HEK293 (cell line): ENCODE measurements around the gene NAGLU.

Experiments
- GLIS1 ChIP-seq: fragments of 450-650 bp; formaldehyde crosslinking; IDR thresholded peaks from 2 replicates; pipeline ENCODE4 v1.5.1; 2016; ENCODE audit warnings: missing biosample characterization, missing genetic modification characterization
- GLIS2 ChIP-seq: fragments of 450-650 bp; formaldehyde crosslinking; IDR thresholded peaks from 2 replicates; pipeline ENCODE4 v1.5.1; 2016; ENCODE audit warnings: missing biosample characterization, missing genetic modification characterization
- KLF1 ChIP-seq: fragments of 450-650 bp; formaldehyde crosslinking; IDR thresholded peaks from 2 replicates; pipeline ENCODE4 v1.5.1; 2016; ENCODE audit warnings: missing biosample characterization, missing genetic modification characterization
- KLF16 ChIP-seq: fragments of 450-650 bp; formaldehyde crosslinking; IDR thresholded peaks from 2 replicates; pipeline ENCODE4 v1.5.1; 2017; ENCODE audit warnings: missing biosample characterization, missing genetic modification characterization
- KLF7 ChIP-seq: fragments of 450-650 bp; formaldehyde crosslinking; IDR thresholded peaks from 2 replicates; pipeline ENCODE4 v1.5.1; 2016; ENCODE audit warnings: missing biosample characterization, missing genetic modification characterization, borderline replicate concordance
- KLF8 ChIP-seq: fragments of 450-650 bp; formaldehyde crosslinking; IDR thresholded peaks from 2 replicates; pipeline ENCODE4 v1.5.1; 2016; ENCODE audit warnings: missing biosample characterization, missing genetic modification characterization
- SP3 ChIP-seq: fragments of 450-650 bp; formaldehyde crosslinking; IDR thresholded peaks from 2 replicates; pipeline ENCODE4 v1.5.1; 2016; ENCODE audit warnings: missing biosample characterization, missing genetic modification characterization
- ZBTB8A ChIP-seq: fragments of 450-650 bp; formaldehyde crosslinking; IDR thresholded peaks from 2 replicates; pipeline ENCODE4 v1.5.1; 2016; ENCODE audit warnings: missing biosample characterization, missing genetic modification characterization
- ZEB2 ChIP-seq: fragments of 450-650 bp; formaldehyde crosslinking; IDR thresholded peaks from 2 replicates; pipeline ENCODE4 v1.5.1; 2016; ENCODE audit warnings: missing biosample characterization, missing genetic modification characterization
- ZNF202 ChIP-seq: fragments of 450-650 bp; formaldehyde crosslinking; IDR thresholded peaks from 2 replicates; pipeline ENCODE4 v1.5.1; 2016; ENCODE audit warnings: missing biosample characterization, missing genetic modification characterization, borderline replicate concordance
- ZNF311 ChIP-seq: fragments of 450-650 bp; formaldehyde crosslinking; IDR thresholded peaks from 2 replicates; pipeline ENCODE4 v1.5.1; 2017; ENCODE audit warnings: missing biosample characterization, missing genetic modification characterization, borderline replicate concordance
- ZNF341 ChIP-seq: fragments of 450-650 bp; formaldehyde crosslinking; IDR thresholded peaks from 2 replicates; pipeline ENCODE4; 2016; ENCODE audit warnings: low read depth, missing biosample characterization, missing genetic modification characterization
- ZNF677 ChIP-seq: fragments of 450-650 bp; IDR thresholded peaks from 2 replicates; pipeline ENCODE4 v1.5.0; 2018; ENCODE audit warnings: missing biosample characterization, mild to moderate bottlenecking, missing genetic modification characterization, moderate library complexity
- ZNF747 ChIP-seq: fragments of 450-650 bp; formaldehyde crosslinking; IDR thresholded peaks from 2 replicates; pipeline ENCODE4 v1.5.1; 2016; ENCODE audit warnings: missing biosample characterization, missing genetic modification characterization
- ZSCAN23 ChIP-seq: fragments of 450-650 bp; formaldehyde crosslinking; IDR thresholded peaks from 2 replicates; pipeline ENCODE4 v1.5.1; 2016; ENCODE audit warnings: missing biosample characterization, missing genetic modification characterization
- TF ChIP-seq, protein P1 (sequence below): fragments of 450-650 bp; formaldehyde crosslinking; IDR thresholded peaks from 2 replicates; pipeline ENCODE4 v1.5.1; 2016; ENCODE audit warnings: missing biosample characterization, missing genetic modification characterization
- TF ChIP-seq, protein P2 (sequence below): fragments of 450-650 bp; formaldehyde crosslinking; IDR thresholded peaks from 2 replicates; pipeline ENCODE4 v1.5.1; 2017; ENCODE audit warnings: missing biosample characterization, mild to moderate bottlenecking, missing genetic modification characterization, moderate library complexity
- TF ChIP-seq, protein P3 (sequence below): fragments of 450-650 bp; formaldehyde crosslinking; IDR thresholded peaks from 2 replicates; pipeline ENCODE4 v1.5.1; 2016; ENCODE audit warnings: missing biosample characterization, missing genetic modification characterization
- TF ChIP-seq, protein P4 (sequence below): fragments of 450-650 bp; formaldehyde crosslinking; IDR thresholded peaks from 2 replicates; pipeline ENCODE4 v1.5.1; 2016; ENCODE audit warnings: missing biosample characterization, missing genetic modification characterization
- TF ChIP-seq, protein P5 (sequence below): fragments of 450-650 bp; formaldehyde crosslinking; conservative IDR thresholded peaks from 2 replicates; pipeline ENCODE4 v1.5.1; 2016; ENCODE audit warnings: low read depth, missing biosample characterization, missing genetic modification characterization
- TF ChIP-seq, protein P6 (sequence below): fragments of 450-650 bp; formaldehyde crosslinking; IDR thresholded peaks from 2 replicates; pipeline ENCODE4 v1.5.1; 2016; ENCODE audit warnings: missing biosample characterization, missing genetic modification characterization
- TF ChIP-seq, protein P7 (sequence below): fragments of 450-650 bp; formaldehyde crosslinking; IDR thresholded peaks from 2 replicates; pipeline ENCODE4 v1.5.1; 2016; ENCODE audit warnings: missing biosample characterization, missing genetic modification characterization

Gene NAGLU

DNA sequence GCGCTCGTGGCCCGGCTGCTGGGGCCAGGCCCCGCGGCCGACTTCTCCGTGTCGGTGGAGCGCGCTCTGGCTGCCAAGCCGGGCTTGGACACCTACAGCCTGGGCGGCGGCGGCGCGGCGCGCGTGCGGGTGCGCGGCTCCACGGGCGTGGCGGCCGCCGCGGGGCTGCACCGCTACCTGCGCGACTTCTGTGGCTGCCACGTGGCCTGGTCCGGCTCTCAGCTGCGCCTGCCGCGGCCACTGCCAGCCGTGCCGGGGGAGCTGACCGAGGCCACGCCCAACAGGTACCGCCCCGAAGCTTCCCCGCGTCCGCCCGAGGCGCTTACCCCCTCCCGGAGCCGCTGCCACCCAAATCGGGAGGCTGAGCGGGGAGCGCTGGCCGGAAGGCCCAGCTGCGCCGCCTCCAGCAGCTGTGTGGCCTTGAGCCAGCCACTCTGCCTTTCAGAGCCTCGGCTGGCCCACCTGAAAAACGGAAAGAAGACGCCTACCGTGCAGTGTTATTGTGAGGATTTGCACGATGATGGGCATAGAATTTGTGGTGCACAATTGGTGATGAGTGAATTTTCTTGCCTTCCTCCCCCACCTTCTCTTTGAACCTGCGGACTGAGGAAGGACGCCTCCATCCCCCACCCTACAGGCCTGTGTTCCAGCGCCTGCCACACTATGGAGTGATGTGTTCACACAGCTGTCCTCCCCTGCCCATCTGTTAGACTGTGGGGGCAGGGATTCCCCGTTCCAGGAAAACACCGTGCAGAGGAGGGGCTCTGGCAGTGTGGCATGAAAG, 523 bp downstream of the NAGLU start (continued):
- TF ChIP-seq, protein P1, sequence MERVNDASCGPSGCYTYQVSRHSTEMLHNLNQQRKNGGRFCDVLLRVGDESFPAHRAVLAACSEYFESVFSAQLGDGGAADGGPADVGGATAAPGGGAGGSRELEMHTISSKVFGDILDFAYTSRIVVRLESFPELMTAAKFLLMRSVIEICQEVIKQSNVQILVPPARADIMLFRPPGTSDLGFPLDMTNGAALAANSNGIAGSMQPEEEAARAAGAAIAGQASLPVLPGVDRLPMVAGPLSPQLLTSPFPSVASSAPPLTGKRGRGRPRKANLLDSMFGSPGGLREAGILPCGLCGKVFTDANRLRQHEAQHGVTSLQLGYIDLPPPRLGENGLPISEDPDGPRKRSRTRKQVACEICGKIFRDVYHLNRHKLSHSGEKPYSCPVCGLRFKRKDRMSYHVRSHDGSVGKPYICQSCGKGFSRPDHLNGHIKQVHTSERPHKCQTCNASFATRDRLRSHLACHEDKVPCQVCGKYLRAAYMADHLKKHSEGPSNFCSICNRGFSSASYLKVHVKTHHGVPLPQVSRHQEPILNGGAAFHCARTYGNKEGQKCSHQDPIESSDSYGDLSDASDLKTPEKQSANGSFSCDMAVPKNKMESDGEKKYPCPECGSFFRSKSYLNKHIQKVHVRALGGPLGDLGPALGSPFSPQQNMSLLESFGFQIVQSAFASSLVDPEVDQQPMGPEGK (tag by site-specific recombination) = peak; percentile 94
- TF ChIP-seq ZNF341 = peak; percentile 78
- peak; percentile 89 for TF ChIP-seq GLIS1 (tag by site-specific recombination)
- TF ChIP-seq SP3 (tag by site-specific recombination) = peak; percentile 62
- TF ChIP-seq, protein P2, sequence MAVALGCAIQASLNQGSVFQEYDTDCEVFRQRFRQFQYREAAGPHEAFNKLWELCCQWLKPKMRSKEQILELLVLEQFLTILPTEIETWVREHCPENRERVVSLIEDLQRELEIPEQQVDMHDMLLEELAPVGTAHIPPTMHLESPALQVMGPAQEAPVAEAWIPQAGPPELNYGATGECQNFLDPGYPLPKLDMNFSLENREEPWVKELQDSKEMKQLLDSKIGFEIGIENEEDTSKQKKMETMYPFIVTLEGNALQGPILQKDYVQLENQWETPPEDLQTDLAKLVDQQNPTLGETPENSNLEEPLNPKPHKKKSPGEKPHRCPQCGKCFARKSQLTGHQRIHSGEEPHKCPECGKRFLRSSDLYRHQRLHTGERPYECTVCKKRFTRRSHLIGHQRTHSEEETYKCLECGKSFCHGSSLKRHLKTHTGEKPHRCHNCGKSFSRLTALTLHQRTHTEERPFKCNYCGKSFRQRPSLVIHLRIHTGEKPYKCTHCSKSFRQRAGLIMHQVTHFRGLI (tag by site-specific recombination) = peak; percentile 61; the same call in 1 of the 2 replicates
- no peak for TF ChIP-seq ZSCAN23 (tag by site-specific recombination)
- TF ChIP-seq, protein P3, sequence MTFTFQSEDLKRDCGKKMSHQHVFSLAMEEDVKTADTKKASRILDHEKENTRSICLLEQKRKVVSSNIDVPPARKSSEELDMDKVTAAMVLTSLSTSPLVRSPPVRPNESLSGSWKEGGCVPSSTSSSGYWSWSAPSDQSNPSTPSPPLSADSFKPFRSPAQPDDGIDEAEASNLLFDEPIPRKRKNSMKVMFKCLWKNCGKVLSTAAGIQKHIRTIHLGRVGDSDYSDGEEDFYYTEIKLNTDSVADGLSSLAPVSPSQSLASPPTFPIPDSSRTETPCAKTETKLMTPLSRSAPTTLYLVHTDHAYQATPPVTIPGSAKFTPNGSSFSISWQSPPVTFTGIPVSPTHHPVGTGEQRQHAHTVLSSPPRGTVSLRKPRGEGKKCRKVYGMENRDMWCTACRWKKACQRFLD (tag by site-specific recombination) = no peak
- no peak for TF ChIP-seq ZNF747
- 0 out of 2 replicates have a peak, but pooled peaks have one; percentile 52 for TF ChIP-seq KLF16
- peak; percentile 57; the same call in 1 of the 2 replicates for TF ChIP-seq KLF7 (tag by site-specific recombination)
- peak; percentile 88 for TF ChIP-seq KLF1 (tag by site-specific recombination)
- TF ChIP-seq, protein P4, sequence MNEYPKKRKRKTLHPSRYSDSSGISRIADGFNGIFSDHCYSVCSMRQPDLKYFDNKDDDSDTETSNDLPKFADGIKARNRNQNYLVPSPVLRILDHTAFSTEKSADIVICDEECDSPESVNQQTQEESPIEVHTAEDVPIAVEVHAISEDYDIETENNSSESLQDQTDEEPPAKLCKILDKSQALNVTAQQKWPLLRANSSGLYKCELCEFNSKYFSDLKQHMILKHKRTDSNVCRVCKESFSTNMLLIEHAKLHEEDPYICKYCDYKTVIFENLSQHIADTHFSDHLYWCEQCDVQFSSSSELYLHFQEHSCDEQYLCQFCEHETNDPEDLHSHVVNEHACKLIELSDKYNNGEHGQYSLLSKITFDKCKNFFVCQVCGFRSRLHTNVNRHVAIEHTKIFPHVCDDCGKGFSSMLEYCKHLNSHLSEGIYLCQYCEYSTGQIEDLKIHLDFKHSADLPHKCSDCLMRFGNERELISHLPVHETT (tag by site-specific recombination) = no peak
- peak; percentile 77 for TF ChIP-seq KLF8 (tag by site-specific recombination)
- peak; percentile 88 for TF ChIP-seq ZEB2
- TF ChIP-seq, protein P5, sequence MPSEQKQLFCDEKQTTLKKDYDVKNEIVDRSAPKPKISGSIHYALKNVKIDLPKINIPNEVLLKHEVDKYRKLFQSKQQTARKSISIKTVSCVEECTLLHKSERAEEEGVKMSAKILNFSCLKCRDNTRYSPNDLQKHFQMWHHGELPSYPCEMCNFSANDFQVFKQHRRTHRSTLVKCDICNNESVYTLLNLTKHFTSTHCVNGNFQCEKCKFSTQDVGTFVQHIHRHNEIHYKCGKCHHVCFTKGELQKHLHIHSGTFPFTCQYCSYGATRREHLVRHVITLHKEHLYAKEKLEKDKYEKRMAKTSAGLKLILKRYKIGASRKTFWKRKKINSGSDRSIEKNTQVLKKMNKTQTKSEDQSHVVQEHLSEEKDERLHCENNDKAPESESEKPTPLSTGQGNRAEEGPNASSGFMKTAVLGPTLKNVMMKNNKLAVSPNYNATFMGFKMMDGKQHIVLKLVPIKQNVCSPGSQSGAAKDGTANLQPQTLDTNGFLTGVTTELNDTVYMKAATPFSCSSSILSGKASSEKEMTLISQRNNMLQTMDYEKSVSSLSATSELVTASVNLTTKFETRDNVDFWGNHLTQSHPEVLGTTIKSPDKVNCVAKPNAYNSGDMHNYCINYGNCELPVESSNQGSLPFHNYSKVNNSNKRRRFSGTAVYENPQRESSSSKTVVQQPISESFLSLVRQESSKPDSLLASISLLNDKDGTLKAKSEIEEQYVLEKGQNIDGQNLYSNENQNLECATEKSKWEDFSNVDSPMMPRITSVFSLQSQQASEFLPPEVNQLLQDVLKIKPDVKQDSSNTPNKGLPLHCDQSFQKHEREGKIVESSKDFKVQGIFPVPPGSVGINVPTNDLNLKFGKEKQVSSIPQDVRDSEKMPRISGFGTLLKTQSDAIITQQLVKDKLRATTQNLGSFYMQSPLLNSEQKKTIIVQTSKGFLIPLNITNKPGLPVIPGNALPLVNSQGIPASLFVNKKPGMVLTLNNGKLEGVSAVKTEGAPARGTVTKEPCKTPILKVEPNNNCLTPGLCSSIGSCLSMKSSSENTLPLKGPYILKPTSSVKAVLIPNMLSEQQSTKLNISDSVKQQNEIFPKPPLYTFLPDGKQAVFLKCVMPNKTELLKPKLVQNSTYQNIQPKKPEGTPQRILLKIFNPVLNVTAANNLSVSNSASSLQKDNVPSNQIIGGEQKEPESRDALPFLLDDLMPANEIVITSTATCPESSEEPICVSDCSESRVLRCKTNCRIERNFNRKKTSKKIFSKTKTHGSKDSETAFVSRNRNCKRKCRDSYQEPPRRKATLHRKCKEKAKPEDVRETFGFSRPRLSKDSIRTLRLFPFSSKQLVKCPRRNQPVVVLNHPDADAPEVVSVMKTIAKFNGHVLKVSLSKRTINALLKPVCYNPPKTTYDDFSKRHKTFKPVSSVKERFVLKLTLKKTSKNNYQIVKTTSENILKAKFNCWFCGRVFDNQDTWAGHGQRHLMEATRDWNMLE (tag by site-specific recombination) = no peak; the same call in 1 of the 2 replicates
- no peak for TF ChIP-seq ZNF202
- TF ChIP-seq ZNF677 (tag by site-specific recombination) = peak; percentile 72
- TF ChIP-seq ZBTB8A (tag by site-specific recombination) = peak; percentile 75
- no peak for TF ChIP-seq ZNF311 (tag by site-specific recombination)
- TF ChIP-seq, protein P6, sequence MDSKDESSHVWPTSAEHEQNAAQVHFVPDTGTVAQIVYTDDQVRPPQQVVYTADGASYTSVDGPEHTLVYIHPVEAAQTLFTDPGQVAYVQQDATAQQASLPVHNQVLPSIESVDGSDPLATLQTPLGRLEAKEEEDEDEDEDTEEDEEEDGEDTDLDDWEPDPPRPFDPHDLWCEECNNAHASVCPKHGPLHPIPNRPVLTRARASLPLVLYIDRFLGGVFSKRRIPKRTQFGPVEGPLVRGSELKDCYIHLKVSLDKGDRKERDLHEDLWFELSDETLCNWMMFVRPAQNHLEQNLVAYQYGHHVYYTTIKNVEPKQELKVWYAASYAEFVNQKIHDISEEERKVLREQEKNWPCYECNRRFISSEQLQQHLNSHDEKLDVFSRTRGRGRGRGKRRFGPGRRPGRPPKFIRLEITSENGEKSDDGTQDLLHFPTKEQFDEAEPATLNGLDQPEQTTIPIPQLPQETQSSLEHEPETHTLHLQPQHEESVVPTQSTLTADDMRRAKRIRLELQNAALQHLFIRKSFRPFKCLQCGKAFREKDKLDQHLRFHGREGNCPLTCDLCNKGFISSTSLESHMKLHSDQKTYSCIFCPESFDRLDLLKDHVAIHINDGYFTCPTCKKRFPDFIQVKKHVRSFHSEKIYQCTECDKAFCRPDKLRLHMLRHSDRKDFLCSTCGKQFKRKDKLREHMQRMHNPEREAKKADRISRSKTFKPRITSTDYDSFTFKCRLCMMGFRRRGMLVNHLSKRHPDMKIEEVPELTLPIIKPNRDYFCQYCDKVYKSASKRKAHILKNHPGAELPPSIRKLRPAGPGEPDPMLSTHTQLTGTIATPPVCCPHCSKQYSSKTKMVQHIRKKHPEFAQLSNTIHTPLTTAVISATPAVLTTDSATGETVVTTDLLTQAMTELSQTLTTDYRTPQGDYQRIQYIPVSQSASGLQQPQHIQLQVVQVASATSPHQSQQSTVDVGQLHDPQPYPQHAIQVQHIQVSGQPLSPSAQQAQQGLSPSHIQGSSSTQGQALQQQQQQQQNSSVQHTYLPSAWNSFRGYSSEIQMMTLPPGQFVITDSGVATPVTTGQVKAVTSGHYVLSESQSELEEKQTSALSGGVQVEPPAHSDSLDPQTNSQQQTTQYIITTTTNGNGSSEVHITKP (tag by site-specific recombination) = peak; percentile 77
- TF ChIP-seq, protein P7, sequence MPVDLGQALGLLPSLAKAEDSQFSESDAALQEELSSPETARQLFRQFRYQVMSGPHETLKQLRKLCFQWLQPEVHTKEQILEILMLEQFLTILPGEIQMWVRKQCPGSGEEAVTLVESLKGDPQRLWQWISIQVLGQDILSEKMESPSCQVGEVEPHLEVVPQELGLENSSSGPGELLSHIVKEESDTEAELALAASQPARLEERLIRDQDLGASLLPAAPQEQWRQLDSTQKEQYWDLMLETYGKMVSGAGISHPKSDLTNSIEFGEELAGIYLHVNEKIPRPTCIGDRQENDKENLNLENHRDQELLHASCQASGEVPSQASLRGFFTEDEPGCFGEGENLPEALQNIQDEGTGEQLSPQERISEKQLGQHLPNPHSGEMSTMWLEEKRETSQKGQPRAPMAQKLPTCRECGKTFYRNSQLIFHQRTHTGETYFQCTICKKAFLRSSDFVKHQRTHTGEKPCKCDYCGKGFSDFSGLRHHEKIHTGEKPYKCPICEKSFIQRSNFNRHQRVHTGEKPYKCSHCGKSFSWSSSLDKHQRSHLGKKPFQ (tag by site-specific recombination) = 0 out of 2 replicates have a peak, but pooled peaks have one; percentile 36
- TF ChIP-seq GLIS2 (tag by site-specific recombination) = peak; percentile 85
